Gastrocnemius medialis (tissue), 4 donors: Measurements from ENCODE around the gene MYO1B.

ENCODE experiments used
- POLR2A ChIP-seq, 2 donors: fragments of 450-650 bp; IDR thresholded peaks; one replicate each; pipeline ENCODE4 v1.6.1; 2017; ENCODE audit warnings: antibody characterized with exemption in 2 of 2, mild to moderate bottlenecking in 2 of 2, moderate library complexity in 2 of 2
- TF ChIP-seq, protein P1 (sequence below), 5 experiments: fragments of 450-650 bp in 3 of 5; fragments of 200-600 bp in 2 of 5; sonication (generic) in 2 of 5; IDR thresholded peaks in 4 of 5; conservative IDR thresholded peaks in 1 of 5; 1 replicate in 4 of 5; 2 replicates in 1 of 5; pipeline ENCODE4 v1.5.1; 2016 to 2019; ENCODE audit warnings: antibody characterized with exemption in 5 of 5, mild to moderate bottlenecking in 3 of 5, moderate library complexity in 3 of 5

DNA sequence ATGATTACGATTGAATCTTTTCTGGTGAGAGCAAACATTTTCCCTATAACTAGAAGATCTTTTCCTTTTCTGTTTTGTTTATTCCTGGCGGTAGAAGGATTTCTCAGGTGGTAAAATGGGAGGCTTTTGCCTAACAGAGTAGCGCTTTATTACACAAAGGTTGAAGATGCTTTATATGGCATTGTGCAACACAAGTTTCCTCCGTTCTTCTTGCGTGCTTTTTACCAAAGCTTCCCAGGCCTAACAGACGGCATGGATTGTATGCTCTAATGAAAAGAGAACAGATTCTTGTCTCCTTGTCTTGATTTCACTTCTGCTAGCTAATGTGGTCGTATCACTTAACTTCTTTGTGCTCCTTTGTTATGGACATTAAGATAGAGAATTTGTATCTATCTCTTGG is 43.8 kb downstream of the MYO1B start:
- TF ChIP-seq, protein P1, sequence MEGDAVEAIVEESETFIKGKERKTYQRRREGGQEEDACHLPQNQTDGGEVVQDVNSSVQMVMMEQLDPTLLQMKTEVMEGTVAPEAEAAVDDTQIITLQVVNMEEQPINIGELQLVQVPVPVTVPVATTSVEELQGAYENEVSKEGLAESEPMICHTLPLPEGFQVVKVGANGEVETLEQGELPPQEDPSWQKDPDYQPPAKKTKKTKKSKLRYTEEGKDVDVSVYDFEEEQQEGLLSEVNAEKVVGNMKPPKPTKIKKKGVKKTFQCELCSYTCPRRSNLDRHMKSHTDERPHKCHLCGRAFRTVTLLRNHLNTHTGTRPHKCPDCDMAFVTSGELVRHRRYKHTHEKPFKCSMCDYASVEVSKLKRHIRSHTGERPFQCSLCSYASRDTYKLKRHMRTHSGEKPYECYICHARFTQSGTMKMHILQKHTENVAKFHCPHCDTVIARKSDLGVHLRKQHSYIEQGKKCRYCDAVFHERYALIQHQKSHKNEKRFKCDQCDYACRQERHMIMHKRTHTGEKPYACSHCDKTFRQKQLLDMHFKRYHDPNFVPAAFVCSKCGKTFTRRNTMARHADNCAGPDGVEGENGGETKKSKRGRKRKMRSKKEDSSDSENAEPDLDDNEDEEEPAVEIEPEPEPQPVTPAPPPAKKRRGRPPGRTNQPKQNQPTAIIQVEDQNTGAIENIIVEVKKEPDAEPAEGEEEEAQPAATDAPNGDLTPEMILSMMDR (IDR thresholded peaks at IDR 0.05 in 4 of 5, conservative IDR thresholded peaks at IDR 0.05 in 1 of 5): no peak
- TF ChIP-seq POLR2A (IDR thresholded peaks at IDR 0.05): no peak
